H9 (cell line): ENCODE measurements around the gene SCML2. TPM values are rescaled to one million over a fixed set of nuclear protein-coding genes. Genes with fewer than 3 reads are reported as not detected.

ENCODE experiments used
- DNase-seq: peaks from one replicate; pipeline ENCODE4 v3.0.0-alpha.2; 2017
- H2AFZ ChIP-seq: one replicate; pipeline ENCODE4 v1.6.1; 2013; ENCODE audit warnings: mild to moderate bottlenecking, low read length, control low read depth, moderate library complexity
- H2AK5ac ChIP-seq: 2 replicates; pipeline ENCODE4 v1.6.1; 2013; ENCODE audit warnings: low read length, control low read depth, mixed read lengths; ENCODE audit not compliant: insufficient read length
- H2BK120ac ChIP-seq: one replicate; pipeline ENCODE4 v1.6.1; 2013; ENCODE audit warnings: low read depth, mild to moderate bottlenecking, low read length, control low read depth, inconsistent platforms; ENCODE audit not compliant: poor library complexity, severe bottlenecking
- H2BK12ac ChIP-seq: 2 replicates; pipeline ENCODE4 v1.6.1; 2013; ENCODE audit warnings: low read length, control low read depth, mixed read lengths, low read depth; ENCODE audit not compliant: insufficient read length
- H2BK15ac ChIP-seq: 2 replicates; pipeline ENCODE4 v1.6.1; 2013; ENCODE audit warnings: low read depth, low read length, control low read depth
- H2BK20ac ChIP-seq: one replicate; pipeline ENCODE4 v1.6.1; 2013; ENCODE audit warnings: low read depth, mild to moderate bottlenecking, low read length, control low read depth, inconsistent platforms; ENCODE audit not compliant: poor library complexity, severe bottlenecking
- H2BK5ac ChIP-seq: 2 replicates; pipeline ENCODE4 v1.6.1; 2013; ENCODE audit warnings: low read length, control low read depth, mixed read lengths; ENCODE audit not compliant: insufficient read length
- H3K14ac ChIP-seq: 2 replicates; pipeline ENCODE4 v1.6.1; 2013; ENCODE audit warnings: low read length, control low read depth; ENCODE audit not compliant: insufficient read depth
- H3K18ac ChIP-seq: 2 replicates; pipeline ENCODE4 v1.6.1; 2013; ENCODE audit warnings: low read depth, mild to moderate bottlenecking, mixed read lengths, low read length, control low read depth; ENCODE audit not compliant: insufficient read length
- H3K23ac ChIP-seq: 2 replicates; pipeline ENCODE4 v1.6.1; 2013; ENCODE audit warnings: low read length, control low read depth, mixed read lengths, low read depth; ENCODE audit not compliant: insufficient read length
- H3K23me2 ChIP-seq: 2 replicates; pipeline ENCODE4 v1.6.1; 2013; ENCODE audit warnings: low read depth, mild to moderate bottlenecking, mixed read lengths, low read length, control low read depth; ENCODE audit not compliant: insufficient read length, poor library complexity, severe bottlenecking
- H3K27ac ChIP-seq: 2 replicates; pipeline ENCODE4 v1.5.1; 2013; ENCODE audit warnings: low read length, control low read depth, mixed read lengths, low read depth; ENCODE audit not compliant: insufficient read length
- H3K27me3 ChIP-seq: 2 replicates; pipeline ENCODE4 v1.6.1; 2013; ENCODE audit warnings: low read length, control low read depth, inconsistent platforms; ENCODE audit not compliant: insufficient read depth
- H3K4ac ChIP-seq: 2 replicates; pipeline ENCODE4 v1.6.1; 2013; ENCODE audit warnings: low read depth, mild to moderate bottlenecking, control low read depth, inconsistent platforms, low read length, moderate library complexity
- H3K4me1 ChIP-seq: 2 replicates; pipeline ENCODE4 v1.6.1; 2013; ENCODE audit warnings: low read length, control low read depth, inconsistent platforms; ENCODE audit not compliant: insufficient read depth
- H3K4me2 ChIP-seq: 2 replicates; pipeline ENCODE4 v1.6.1; 2013; ENCODE audit warnings: low read length, control low read depth, mixed read lengths; ENCODE audit not compliant: insufficient read length, insufficient read depth
- H3K56ac ChIP-seq: 2 replicates; pipeline ENCODE4 v1.6.1; 2013; ENCODE audit warnings: low read depth, mild to moderate bottlenecking, mixed read lengths, low read length, control low read depth; ENCODE audit not compliant: insufficient read length
- H3K79me1 ChIP-seq: 2 replicates; pipeline ENCODE4 v1.6.1; 2013; ENCODE audit warnings: low read depth, mild to moderate bottlenecking, moderate library complexity, low read length, control low read depth, inconsistent platforms; ENCODE audit not compliant: insufficient read depth, poor library complexity, severe bottlenecking
- H3K79me2 ChIP-seq: 2 replicates; pipeline ENCODE4 v1.6.1; 2013; ENCODE audit warnings: low read length, control low read depth, inconsistent platforms; ENCODE audit not compliant: insufficient read depth
- H3K9ac ChIP-seq: 2 replicates; pipeline ENCODE4 v1.6.1; 2013; ENCODE audit warnings: low read length, control low read depth, mixed read lengths; ENCODE audit not compliant: insufficient read length; ENCODE audit errors: extremely low read depth
- H3K9me3 ChIP-seq: one replicate; pipeline ENCODE4 v1.6.1; 2013; ENCODE audit warnings: low read depth, low read length, inconsistent platforms; ENCODE audit not compliant: control insufficient read depth
- H3T11ph ChIP-seq: one replicate; pipeline ENCODE4 v1.6.1; 2013; ENCODE audit warnings: mild to moderate bottlenecking, low read length, control low read depth, inconsistent platforms
- H4K20me1 ChIP-seq: one replicate; pipeline ENCODE4 v1.6.1; 2013; ENCODE audit not compliant: control insufficient read depth, insufficient read length, insufficient read depth
- H4K5ac ChIP-seq: 2 replicates; pipeline ENCODE4 v1.6.1; 2013; ENCODE audit warnings: low read depth, mild to moderate bottlenecking, mixed read lengths, low read length, control low read depth; ENCODE audit not compliant: insufficient read length
- H4K8ac ChIP-seq: replicated peaks from 2 replicates; pipeline ENCODE4 v1.6.1; 2013; ENCODE audit warnings: low read length, control low read depth, mixed read lengths, low read depth; ENCODE audit not compliant: insufficient read length
- H4K91ac ChIP-seq: 2 replicates; pipeline ENCODE4 v1.6.1; 2013; ENCODE audit warnings: low read depth, mild to moderate bottlenecking, moderate library complexity, mixed read lengths, low read length, control low read depth; ENCODE audit not compliant: insufficient read length
- H3K27ac Mint-ChIP-seq, 3 experiments: 2 replicates in 2 of 3; 3 replicates in 1 of 3; pipeline ENCODE4 v1.8.0; 2020 to 2021; ENCODE audit warnings: mixed read lengths in 3 of 3, mild to moderate bottlenecking in 1 of 3, moderate library complexity in 1 of 3
- H3K27me3 Mint-ChIP-seq: 2 replicates; pipeline ENCODE4 v1.8.0; 2021; ENCODE audit warnings: low read depth, mild to moderate bottlenecking, moderate library complexity, mixed read lengths
- H3K36me3 Mint-ChIP-seq, 3 experiments: 2 replicates in 2 of 3; 3 replicates in 1 of 3; pipeline ENCODE4 v1.8.0; 2020 to 2021; ENCODE audit warnings: low read depth in 3 of 3, mixed read lengths in 3 of 3; ENCODE audit not compliant: insufficient read depth in 1 of 3
- H3K4me1 Mint-ChIP-seq, 2 experiments: 2 replicates each; pipeline ENCODE4 v1.8.0; 2020; ENCODE audit warnings: mixed read lengths in 2 of 2
- H3K4me3 Mint-ChIP-seq, 2 experiments: 2 replicates in 1 of 2; 3 replicates in 1 of 2; pipeline ENCODE4 v1.8.0; 2020 to 2021; ENCODE audit warnings: mild to moderate bottlenecking in 2 of 2, mixed read lengths in 2 of 2, moderate library complexity in 1 of 2
- H3K9me3 Mint-ChIP-seq, 2 experiments: 2 replicates in 1 of 2; 3 replicates in 1 of 2; pipeline ENCODE4 v1.8.0; 2020; ENCODE audit warnings: mild to moderate bottlenecking in 2 of 2, mixed read lengths in 2 of 2, moderate library complexity in 1 of 2
- WGBS: extraction: QIAGEN DNeasy Blood & Tissue Kit; methylation state at CpG from one replicate; pipeline ENCODE4 v1.1.7; 2013; ENCODE audit warnings: missing lambda C conversion rate, low lambda C conversion rate, mixed read lengths; ENCODE audit not compliant: insufficient read length; ENCODE audit errors: extremely low coverage; 5-methylcytosine and 5-hydroxymethylcytosine counted together
- total RNA-seq: library from RNA; stranded (reverse); gene quantifications from 2 replicates; pipeline ENCODE4 v1.2.1, GENCODE V29; 2021
- TF ChIP-seq, protein P1 (sequence below): fragments of 200-600 bp; sonication (generic); conservative IDR thresholded peaks from 3 replicates; pipeline ENCODE4 v1.8.0; 2021; ENCODE audit warnings: antibody characterized with exemption, mild to moderate bottlenecking

The SCML2 gene
- total RNA-seq, 1 experiment from 2014 or later, result 15.5 TPM

DNA sequence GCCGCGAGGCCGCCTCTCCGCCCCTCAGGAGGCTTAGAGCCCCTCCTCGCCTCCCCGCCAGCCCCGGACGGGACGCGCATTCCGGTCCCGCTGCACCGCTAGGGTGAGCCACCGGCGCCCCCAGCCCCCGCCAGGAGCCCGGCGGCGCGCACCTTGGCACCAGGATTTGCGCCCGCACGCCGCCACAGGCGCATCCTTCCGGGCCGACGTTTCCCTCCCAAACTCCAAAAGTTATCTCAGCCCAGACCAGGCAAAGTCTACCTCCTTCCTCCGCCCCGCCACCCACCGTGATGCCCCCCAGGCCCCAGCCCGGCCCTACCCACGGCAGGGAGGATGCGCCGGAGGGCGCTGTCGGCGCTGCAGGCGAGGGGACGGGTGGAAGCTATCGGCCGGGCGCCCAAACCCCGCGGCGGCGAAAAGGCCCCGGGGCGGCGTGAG lies 538 bp downstream of the SCML2 start:
- Histone ChIP-seq H2AFZ (no peak overlapping the region), H3K23me2 (no peaks in the 10 kb centered on the region), H2AK5ac (no peak overlapping the region), H2BK120ac (no peak overlapping the region), H3K27me3 (no peaks in the 10 kb centered on the region; the same call in 1 of the 2 replicates), H3K9me3 (peaks cover 9% of the 10 kb centered on the region), H2BK15ac (no peak overlapping the region), H2BK20ac (no peak overlapping the region), H2BK12ac (no peak overlapping the region), H4K5ac (no peak overlapping the region), H3K79me1 (no peaks in the 10 kb centered on the region), H3K18ac (no peak overlapping the region), H3K56ac (no peak overlapping the region), H4K91ac (no peak overlapping the region), H3K9ac (no peak overlapping the region), H4K8ac (no peak overlapping the region), H3K79me2 (no peaks in the 10 kb centered on the region), H3K4me1 (no peaks in the 10 kb centered on the region), H3K4ac (no peak overlapping the region), H3T11ph (no peak overlapping the region), H3K4me2 (peak overlapping the region; percentile 19), H3K23ac (no peak overlapping the region), H2BK5ac (no peak overlapping the region), H3K27ac (no peak overlapping the region), H4K20me1 (no peaks in the 10 kb centered on the region), H3K14ac (no peak overlapping the region)
- H3K4me3 Mint-ChIP-seq, result peak overlapping the region; percentile 71 to 83
- TF ChIP-seq, protein P1, sequence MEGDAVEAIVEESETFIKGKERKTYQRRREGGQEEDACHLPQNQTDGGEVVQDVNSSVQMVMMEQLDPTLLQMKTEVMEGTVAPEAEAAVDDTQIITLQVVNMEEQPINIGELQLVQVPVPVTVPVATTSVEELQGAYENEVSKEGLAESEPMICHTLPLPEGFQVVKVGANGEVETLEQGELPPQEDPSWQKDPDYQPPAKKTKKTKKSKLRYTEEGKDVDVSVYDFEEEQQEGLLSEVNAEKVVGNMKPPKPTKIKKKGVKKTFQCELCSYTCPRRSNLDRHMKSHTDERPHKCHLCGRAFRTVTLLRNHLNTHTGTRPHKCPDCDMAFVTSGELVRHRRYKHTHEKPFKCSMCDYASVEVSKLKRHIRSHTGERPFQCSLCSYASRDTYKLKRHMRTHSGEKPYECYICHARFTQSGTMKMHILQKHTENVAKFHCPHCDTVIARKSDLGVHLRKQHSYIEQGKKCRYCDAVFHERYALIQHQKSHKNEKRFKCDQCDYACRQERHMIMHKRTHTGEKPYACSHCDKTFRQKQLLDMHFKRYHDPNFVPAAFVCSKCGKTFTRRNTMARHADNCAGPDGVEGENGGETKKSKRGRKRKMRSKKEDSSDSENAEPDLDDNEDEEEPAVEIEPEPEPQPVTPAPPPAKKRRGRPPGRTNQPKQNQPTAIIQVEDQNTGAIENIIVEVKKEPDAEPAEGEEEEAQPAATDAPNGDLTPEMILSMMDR, result peak; percentile 24; the same call in 1 of the 3 replicates
- no peak overlapping the region for H3K27ac Mint-ChIP-seq
- H3K4me1 Mint-ChIP-seq, result peaks cover 3 to 11% of the 10 kb centered on the region in 2 experiments; a peak in 2 of 4 replicates
- WGBS, result no CpG with 5 or more reads among the region's 50 CpGs
- peaks cover 28% of the 10 kb centered on the region for H3K27me3 Mint-ChIP-seq
- H3K9me3 Mint-ChIP-seq, result peaks cover 53 to 61% of the 10 kb centered on the region in 2 experiments
- peak; percentile 54 for DNase-seq
- H3K36me3 Mint-ChIP-seq, result peaks cover 2 to 5% (median 3%) of the 10 kb centered on the region in 3 experiments; a peak in 3 of 7 replicates
